ENCODE results near the gene PSAT1.

The PSAT1 gene

DNA sequence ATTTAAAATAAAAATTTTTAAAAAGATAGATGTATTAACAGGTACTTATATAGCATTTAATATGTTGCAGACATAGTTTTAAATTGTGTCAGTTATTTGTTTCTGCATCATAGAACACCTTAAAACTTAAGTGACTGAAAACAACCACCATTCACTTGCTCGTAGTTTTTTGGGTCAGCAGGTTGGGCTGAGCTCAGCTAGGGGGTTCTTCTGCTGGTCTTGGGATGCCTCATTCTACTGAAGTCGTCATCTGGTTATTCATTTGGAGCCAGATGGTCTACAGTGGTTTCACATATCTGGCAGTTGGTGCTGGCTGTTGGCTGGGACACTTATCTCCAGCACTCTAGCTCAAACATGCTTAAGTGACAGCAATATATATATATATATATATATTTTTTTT, 29.6 kb downstream of the PSAT1 start:
- Mint-ChIP-seq H3K27ac (no peak overlapping the region), H3K9me3 (peaks cover 9% of the 10 kb centered on the region), H3K36me3 (ENCODE audit: low read depth) (peaks cover 94% of the 10 kb centered on the region), H3K27me3 (ENCODE audit: low read depth, poor library complexity) (no peaks in the 10 kb centered on the region), H3K4me3 (no peak overlapping the region), H3K4me1 (no peaks in the 10 kb centered on the region)
- TF ChIP-seq, protein P1, sequence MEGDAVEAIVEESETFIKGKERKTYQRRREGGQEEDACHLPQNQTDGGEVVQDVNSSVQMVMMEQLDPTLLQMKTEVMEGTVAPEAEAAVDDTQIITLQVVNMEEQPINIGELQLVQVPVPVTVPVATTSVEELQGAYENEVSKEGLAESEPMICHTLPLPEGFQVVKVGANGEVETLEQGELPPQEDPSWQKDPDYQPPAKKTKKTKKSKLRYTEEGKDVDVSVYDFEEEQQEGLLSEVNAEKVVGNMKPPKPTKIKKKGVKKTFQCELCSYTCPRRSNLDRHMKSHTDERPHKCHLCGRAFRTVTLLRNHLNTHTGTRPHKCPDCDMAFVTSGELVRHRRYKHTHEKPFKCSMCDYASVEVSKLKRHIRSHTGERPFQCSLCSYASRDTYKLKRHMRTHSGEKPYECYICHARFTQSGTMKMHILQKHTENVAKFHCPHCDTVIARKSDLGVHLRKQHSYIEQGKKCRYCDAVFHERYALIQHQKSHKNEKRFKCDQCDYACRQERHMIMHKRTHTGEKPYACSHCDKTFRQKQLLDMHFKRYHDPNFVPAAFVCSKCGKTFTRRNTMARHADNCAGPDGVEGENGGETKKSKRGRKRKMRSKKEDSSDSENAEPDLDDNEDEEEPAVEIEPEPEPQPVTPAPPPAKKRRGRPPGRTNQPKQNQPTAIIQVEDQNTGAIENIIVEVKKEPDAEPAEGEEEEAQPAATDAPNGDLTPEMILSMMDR (IDR thresholded peaks at IDR 0.05): no peak
- no peak for DNase-seq

DNA sequence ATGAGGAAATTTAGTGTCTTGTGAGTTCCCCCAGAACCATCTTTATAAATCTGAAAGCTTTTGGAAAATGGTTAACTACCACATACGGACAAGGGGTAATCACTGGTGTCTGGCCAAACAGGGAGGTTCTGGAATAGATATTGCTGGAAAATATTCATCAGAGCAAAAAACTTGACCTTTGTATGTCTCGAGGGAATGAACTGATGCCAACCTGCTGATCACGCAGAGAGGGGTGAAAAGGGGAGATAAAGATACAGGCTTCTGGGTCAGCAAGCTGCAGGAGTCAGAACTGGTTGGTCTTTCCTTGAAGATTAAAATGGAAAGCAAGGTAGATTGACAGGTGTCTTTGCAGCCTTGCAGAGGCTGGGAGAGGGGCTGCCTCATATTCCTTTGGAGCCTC, 35.5 kb downstream of the PSAT1 start:
- TF ChIP-seq, protein P1 (IDR thresholded peaks at IDR 0.05): no peak
- peaks cover 47% of the 10 kb centered on the region for H3K9me3 Mint-ChIP-seq
- no peak overlapping the region for H3K4me3 Mint-ChIP-seq
- H3K27me3 Mint-ChIP-seq (ENCODE audit: low read depth, poor library complexity): no peaks in the 10 kb centered on the region
- no peak for DNase-seq
- peaks cover 91% of the 10 kb centered on the region for H3K36me3 Mint-ChIP-seq (ENCODE audit: low read depth)
- H3K4me1 Mint-ChIP-seq: no peaks in the 10 kb centered on the region
- no peak overlapping the region for H3K27ac Mint-ChIP-seq

DNA sequence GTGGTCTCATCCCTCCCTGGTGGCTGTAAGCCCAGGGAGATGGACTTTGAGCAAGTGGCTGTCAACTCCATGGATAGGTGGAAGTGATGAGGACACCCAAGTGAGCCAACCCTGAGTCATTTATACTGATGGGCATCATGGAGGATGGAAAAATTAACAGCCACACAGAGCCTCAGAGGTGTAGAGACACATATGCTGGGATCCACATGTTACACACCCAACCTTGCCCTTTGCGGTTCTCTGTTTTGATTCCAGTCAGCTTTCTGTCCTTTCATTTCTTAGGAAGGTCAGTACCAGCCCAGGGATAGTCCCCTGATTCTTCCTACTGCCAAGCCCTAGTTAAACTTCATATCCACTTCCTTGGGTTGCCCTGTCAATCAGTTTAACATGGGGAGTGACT, 51.9 kb downstream of the PSAT1 start:
- Mint-ChIP-seq H3K9me3 (peaks cover 6% of the 10 kb centered on the region), H3K27ac (peak overlapping the region; percentile 75), H3K27me3 (ENCODE audit: low read depth, poor library complexity) (peaks cover 3% of the 10 kb centered on the region), H3K36me3 (ENCODE audit: low read depth) (peaks cover 2% of the 10 kb centered on the region), H3K4me3 (no peak overlapping the region), H3K4me1 (peaks cover under 1% of the 10 kb centered on the region)
- no peak for DNase-seq
- TF ChIP-seq, protein P1 (IDR thresholded peaks at IDR 0.05): no peak

DNA sequence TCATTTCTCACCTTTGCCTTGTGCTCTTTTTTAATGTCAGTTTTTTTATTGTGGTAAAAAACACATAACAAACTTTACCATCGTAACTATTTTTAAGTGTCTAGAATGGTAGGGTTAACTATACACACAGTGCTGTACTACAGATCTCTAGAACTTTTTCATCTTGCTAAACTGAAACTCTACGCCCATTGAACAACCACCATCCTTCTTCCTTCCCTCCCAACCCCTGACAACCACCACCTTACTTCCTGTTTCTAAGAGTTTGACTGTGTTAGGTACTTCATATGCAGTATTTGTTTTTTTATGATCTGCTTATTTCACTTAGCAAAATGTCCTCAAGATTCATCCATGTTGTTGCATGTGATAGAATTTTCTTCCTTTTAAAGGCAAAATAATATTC, 54.9 kb downstream of the PSAT1 start:
- Mint-ChIP-seq H3K4me1 (peaks cover 16% of the 10 kb centered on the region), H3K4me3 (no peak overlapping the region), H3K9me3 (peaks cover 6% of the 10 kb centered on the region), H3K27me3 (ENCODE audit: low read depth, poor library complexity) (peaks cover 3% of the 10 kb centered on the region), H3K36me3 (ENCODE audit: low read depth) (no peaks in the 10 kb centered on the region), H3K27ac (no peak overlapping the region)
- TF ChIP-seq, protein P1 (IDR thresholded peaks at IDR 0.05): no peak
- DNase-seq: no peak

DNA sequence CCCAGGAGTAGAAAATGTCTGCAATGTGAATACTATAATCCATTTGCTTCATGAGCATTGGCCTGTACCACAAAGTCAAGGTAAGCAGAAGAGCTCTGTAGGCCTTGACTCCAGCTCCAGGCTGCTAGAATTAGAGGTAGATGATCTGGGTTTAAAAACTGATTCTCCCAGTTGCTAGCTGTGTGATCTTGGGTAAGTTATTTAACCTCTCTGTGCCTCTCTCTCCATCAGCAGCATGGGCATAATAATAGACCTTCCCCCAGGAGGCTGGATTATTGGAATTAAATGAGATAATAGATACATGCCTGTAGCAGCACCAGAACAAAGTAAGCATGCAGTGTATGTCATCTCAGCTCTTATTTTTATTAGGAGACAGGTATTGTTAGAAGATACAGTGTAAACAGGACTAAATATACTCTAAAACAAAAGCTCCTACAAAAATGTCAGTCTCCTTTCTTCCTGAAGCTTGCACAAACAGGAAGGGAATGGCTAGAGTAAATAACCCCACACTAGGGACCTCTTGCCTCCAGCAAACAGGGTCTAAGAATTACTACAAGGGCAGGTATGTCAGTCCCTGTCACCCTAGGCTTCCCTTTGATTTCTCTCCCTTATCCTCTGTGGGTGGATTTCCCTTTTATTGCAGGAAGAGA, 57.5 kb downstream of the PSAT1 start:
- H3K27ac Mint-ChIP-seq: peak overlapping the region; percentile 32
- TF ChIP-seq, protein P1 (IDR thresholded peaks at IDR 0.05): no peak

DNA sequence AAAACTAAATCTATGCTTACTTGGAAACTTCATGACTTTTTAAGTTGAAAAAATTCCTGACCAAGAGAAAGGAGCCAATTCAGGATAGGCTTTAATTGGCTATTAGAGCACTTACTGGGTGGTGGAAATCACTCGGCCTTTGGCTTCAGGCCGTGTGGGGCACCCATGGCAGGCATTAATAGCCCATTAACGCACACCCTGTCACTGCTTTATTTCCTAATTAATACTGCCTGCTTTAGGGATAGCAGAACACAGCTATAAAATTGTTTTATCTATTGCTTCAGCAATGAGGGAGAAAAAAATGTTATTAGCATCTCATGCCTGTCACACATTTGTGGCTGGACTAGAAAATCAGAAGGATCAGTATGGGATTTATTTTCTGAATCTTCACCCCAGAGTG, 58.1 kb downstream of the PSAT1 start:
- TF ChIP-seq, protein P1 (IDR thresholded peaks at IDR 0.05): no peak
- peaks cover 6% of the 10 kb centered on the region for H3K9me3 Mint-ChIP-seq

More for the DNA sequence above, 57.5 kb downstream of the PSAT1 start:
- no peak for DNase-seq
- peaks cover 5% of the 10 kb centered on the region for H3K27me3 Mint-ChIP-seq (ENCODE audit: low read depth, poor library complexity)
- no peak overlapping the region for H3K4me3 Mint-ChIP-seq
- peaks cover 16% of the 10 kb centered on the region for H3K4me1 Mint-ChIP-seq
- H3K36me3 Mint-ChIP-seq (ENCODE audit: low read depth): no peaks in the 10 kb centered on the region
- peaks cover 6% of the 10 kb centered on the region for H3K9me3 Mint-ChIP-seq

More for the DNA sequence above, 58.1 kb downstream of the PSAT1 start:
- H3K27ac Mint-ChIP-seq: peak overlapping the region; percentile 32
- DNase-seq: no peak
- no peaks in the 10 kb centered on the region for H3K36me3 Mint-ChIP-seq (ENCODE audit: low read depth)
- no peak overlapping the region for H3K4me3 Mint-ChIP-seq
- H3K27me3 Mint-ChIP-seq (ENCODE audit: low read depth, poor library complexity): peaks cover 5% of the 10 kb centered on the region
- H3K4me1 Mint-ChIP-seq: peaks cover 16% of the 10 kb centered on the region
